ENCODE results near the gene GMDS.

- no peak for TF ChIP-seq CEBPB (IDR thresholded peaks at IDR 0.05; ENCODE audit: borderline replicate concordance, low read depth, low read length)
- no peak for TF ChIP-seq ETV6 (CRISPR knock-in tag; conservative IDR thresholded peaks at IDR 0.05)
- TF ChIP-seq PREB (CRISPR knock-in tag; IDR thresholded peaks at IDR 0.05), result no peak
- TF ChIP-seq REST (IDR thresholded peaks at IDR 0.05; ENCODE audit: borderline replicate concordance in 1 of 2, low read depth in 1 of 2, low read length in 2 of 2), result no peak
- no peak for TF ChIP-seq BHLHE40 (IDR thresholded peaks at IDR 0.05; ENCODE audit: low read length)
- no peak for TF ChIP-seq CTCF (CRISPR knock-in tag; IDR thresholded peaks at IDR 0.05)
These were observed 171.9 kb downstream of the GMDS start for GRCh38 chr6:2073476-2073875.
